Central memory CD8-positive, alpha-beta T cell (primary cell): ENCODE measurements around the gene ACLY.
"Not testable (repeated sequence)": the region's sequence is repeated elsewhere in the genome, so short reads cannot be mapped to it uniquely, and the experiment has no call there.

Source experiments
- ATAC-seq: fragments of 150-1000 bp; cut with Tn5 transposase; replicated peaks from 2 replicates; pipeline ENCODE4 v1.10.0; 2022; ENCODE audit warnings: mild to moderate bottlenecking, moderate FRiP score, moderate number of reproducible peaks; ENCODE audit not compliant: poor library complexity, severe bottlenecking; ENCODE audit errors: extremely low read depth
- DNase-seq, 2 donors: peaks; one replicate each; pipeline ENCODE4 v3.0.0; 2021; ENCODE audit warnings: low spot score in 2 of 2
- H3K27ac Mint-ChIP-seq: one replicate; pipeline ENCODE4 v1.8.0; 2022; ENCODE audit warnings: low read depth, mild to moderate bottlenecking, moderate library complexity, mixed read lengths
- H3K27me3 Mint-ChIP-seq: one replicate; pipeline ENCODE4 v1.8.0; 2022; ENCODE audit warnings: mixed read lengths
- H3K36me3 Mint-ChIP-seq: one replicate; pipeline ENCODE4 v1.8.0; 2022; ENCODE audit warnings: mild to moderate bottlenecking, moderate library complexity, mixed read lengths; ENCODE audit not compliant: insufficient read depth
- H3K4me1 Mint-ChIP-seq: one replicate; pipeline ENCODE4 v1.8.0; 2022; ENCODE audit warnings: mixed read lengths
- H3K4me3 Mint-ChIP-seq: one replicate; pipeline ENCODE4 v1.8.0; 2022; ENCODE audit warnings: mild to moderate bottlenecking, moderate library complexity, mixed read lengths
- H3K9me3 Mint-ChIP-seq: one replicate; pipeline ENCODE4 v1.8.0; 2022; ENCODE audit warnings: mixed read lengths

ACLY gene

DNA sequence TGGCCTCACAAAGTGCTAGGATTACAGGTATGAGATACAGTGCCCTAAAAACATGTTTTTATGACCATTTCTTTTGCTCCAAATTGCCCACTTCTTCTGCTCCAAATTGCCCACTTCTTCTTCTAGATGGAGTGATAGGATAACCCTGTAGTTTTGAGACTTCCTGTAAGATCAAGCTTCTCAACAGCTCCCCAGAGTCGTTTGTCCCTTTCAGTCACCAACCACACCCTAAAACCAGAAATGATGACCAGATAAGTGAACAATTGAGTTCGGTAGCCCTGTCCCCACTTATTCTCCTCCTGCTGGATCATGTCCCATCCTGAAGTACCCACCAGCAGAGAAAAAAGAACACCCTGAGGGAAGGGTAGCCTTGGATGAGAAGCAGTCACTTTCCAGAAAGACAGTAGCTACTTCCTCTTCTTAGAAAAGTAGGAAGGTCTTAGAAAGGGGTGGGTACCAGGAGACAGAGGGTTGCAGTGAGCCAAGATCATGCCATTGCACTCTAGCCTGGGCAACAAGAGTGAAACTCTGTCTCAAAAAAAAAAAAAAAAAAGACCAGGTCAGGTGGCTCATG is 14.2 kb upstream of the ACLY start:
- DNase-seq: no peak
- Mint-ChIP-seq H3K9me3 (no peaks in the 10 kb centered on the region), H3K27ac (peak overlapping the region; percentile 44), H3K36me3 (peaks cover 12% of the 10 kb centered on the region), H3K27me3 (no peaks in the 10 kb centered on the region), H3K4me3 (no peak overlapping the region), H3K4me1 (peaks cover 20% of the 10 kb centered on the region)
- no peak for ATAC-seq

DNA sequence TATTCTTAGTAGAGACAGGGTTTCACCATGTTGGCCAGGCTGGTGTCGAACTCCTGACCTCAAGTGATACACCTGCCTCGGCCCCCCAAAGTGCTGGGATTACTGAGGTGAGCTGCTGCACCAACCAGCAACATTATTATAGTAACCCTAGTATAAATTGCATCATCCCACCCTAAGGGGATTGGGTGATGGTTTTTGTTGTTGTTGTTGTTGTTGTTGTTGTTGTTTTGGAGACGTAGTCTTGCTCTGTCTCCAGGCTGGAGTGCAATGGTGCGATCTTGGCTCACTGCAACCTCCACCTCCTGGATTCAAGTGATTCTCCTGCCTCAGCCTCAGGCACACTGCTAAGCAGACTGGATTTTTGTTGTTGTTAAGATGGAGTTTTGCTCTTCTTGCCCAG is 13.0 kb upstream of the ACLY start:
- Mint-ChIP-seq H3K27ac (peak overlapping the region; percentile 95), H3K4me3 (peak overlapping the region; percentile 27), H3K4me1 (peaks cover 20% of the 10 kb centered on the region), H3K36me3 (peaks cover 12% of the 10 kb centered on the region)
- not testable (repeated sequence) for H3K9me3 Mint-ChIP-seq, DNase-seq, ATAC-seq, H3K27me3 Mint-ChIP-seq

DNA sequence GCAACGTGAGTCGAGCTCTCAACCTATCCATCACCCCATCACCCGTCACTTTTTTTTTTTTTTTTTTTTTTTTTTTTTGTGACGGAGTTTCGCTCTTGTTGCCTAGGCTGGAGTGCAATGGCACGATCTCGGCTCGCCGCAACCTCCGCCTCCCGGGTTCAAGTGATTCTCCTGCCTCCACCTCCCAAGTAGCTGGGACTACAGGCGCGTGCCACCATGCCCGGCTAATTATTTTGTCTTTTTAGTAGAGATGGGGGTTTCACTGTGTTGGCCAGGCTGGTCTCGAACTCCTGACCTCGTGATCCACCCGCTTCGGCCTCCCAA is 12.0 kb upstream of the ACLY start:
- H3K27me3 Mint-ChIP-seq, DNase-seq, H3K9me3 Mint-ChIP-seq: not testable (repeated sequence)
- peaks cover 12% of the 10 kb centered on the region for H3K36me3 Mint-ChIP-seq
- peaks cover 20% of the 10 kb centered on the region for H3K4me1 Mint-ChIP-seq
- ATAC-seq: peak; percentile 54
- H3K4me3 Mint-ChIP-seq: peak overlapping the region; percentile 88
- H3K27ac Mint-ChIP-seq: peak overlapping the region; percentile 95

DNA sequence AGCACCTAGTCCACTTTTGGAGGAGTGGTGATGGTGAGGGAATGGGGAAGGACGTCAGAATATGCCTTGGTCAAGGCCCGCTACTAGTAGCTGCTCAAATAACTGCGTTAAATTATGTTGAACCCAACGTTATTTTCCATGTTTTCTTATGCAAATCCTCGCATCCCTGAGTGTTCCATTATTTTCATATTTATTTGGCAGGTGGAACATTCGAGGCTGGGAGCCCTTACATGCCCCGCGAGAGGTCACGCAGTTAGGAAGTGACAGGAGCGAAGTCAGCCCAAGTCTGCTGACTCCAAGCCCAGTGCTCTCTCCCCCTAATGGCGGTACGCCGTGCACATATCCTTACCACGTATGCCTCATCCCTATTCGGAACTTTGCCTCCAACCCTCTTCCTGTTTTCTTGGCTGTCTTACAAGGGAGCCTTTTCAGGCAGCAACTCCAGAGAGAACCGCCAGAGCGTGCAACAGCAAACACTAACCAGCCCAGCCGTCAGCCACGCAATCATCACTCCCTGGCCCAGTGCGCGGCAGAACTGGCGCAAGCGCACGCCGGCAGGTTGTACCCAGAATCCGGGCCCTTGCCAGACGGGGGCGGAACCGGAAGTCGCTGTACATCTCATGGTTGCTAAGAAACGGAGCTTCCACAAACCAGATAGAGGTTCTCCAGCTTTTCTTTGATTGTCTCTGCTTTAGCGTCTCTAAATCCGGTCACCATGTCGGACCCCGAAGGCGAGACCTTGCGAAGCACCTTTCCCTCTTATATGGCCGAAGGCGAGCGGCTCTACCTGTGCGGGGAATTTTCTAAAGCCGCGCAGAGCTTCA is 11.5 kb upstream of the ACLY start, which contains the start of gene ODAD4:
ODAD4 (plus strand) TSS at position 609 of the 824 bp plus-strand sequence; CDS start at position 716, 107 bp downstream.
- H3K9me3 Mint-ChIP-seq: no peaks in the 10 kb centered on the region
- H3K27ac Mint-ChIP-seq: peak within 1 kb of the TSS; percentile 95
- DNase-seq (peak; percentile 91 to 95), ATAC-seq (peak; percentile 98)
- peaks cover 20% of the 10 kb centered on the region for H3K4me1 Mint-ChIP-seq
- H3K4me3 Mint-ChIP-seq: peak within 1 kb of the TSS; percentile 88
- H3K27me3 Mint-ChIP-seq: no peaks in the 10 kb centered on the region
- peaks cover 12% of the 10 kb centered on the region for H3K36me3 Mint-ChIP-seq

DNA sequence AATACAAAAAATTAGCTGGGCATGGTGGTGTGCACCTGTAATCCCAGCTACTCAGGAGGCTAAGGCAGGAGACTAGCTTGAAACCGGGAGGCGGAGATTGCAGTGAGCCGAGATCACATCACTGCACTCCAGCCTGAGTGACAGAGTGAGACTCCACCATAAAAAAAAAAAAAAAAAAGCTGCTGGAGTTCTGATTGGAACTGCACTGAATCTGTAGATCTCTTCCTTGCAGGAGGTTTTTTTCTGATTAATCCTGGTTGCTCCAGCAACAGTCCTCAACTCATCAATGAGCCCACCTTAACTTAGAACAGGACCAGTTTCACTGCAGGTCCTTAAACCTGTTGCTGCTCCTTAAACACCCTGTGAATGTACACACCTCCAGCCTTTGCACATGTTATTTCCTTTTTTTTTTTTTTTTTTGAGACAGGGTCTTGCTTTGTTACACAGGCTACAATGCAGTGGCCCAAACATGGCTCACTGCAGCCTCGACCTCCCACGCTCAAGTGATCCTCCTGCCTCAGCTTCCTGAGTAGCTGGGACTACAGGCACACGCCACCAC is 10.0 kb upstream of the ACLY start:
- DNase-seq (no peak), ATAC-seq (no peak)
- Mint-ChIP-seq H3K36me3 (peaks cover 12% of the 10 kb centered on the region), H3K27me3 (no peaks in the 10 kb centered on the region), H3K4me1 (peaks cover 20% of the 10 kb centered on the region), H3K27ac (peak overlapping the region; percentile 95), H3K9me3 (no peaks in the 10 kb centered on the region), H3K4me3 (no peak overlapping the region)

DNA sequence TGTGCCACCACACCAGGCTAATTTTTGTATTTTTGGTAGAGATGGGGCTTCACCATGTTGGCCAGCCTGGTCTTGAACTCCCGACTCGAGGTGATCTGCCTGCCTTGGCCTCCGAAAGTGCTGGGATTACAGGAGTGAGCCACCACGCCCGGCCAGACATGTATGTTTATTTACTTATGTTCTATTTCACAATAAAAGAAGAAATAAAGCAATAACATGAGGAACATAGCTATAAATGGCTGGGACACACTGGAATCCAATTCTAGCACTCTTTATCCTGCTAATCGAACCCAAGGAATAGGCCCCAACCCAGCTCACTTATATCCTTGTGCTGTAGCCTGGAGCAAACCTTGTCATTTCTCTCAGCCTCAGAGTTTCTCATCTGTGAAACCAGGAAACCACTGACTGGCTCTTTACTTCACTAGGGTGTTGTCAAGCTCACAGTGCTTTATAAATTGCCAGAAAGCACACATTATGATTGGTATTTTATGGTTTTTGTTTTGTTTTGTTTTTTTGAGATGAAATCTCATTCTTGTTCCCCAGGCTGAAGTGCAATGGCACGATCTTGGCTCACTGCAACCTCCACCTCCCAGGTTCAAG is 7.3 kb upstream of the ACLY start:
- Mint-ChIP-seq H3K9me3 (no peaks in the 10 kb centered on the region), H3K27ac (no peak overlapping the region), H3K4me1 (peaks cover 14% of the 10 kb centered on the region), H3K36me3 (peaks cover 8% of the 10 kb centered on the region), H3K4me3 (no peak overlapping the region), H3K27me3 (no peaks in the 10 kb centered on the region)
- no peak for ATAC-seq
- DNase-seq: no peak

DNA sequence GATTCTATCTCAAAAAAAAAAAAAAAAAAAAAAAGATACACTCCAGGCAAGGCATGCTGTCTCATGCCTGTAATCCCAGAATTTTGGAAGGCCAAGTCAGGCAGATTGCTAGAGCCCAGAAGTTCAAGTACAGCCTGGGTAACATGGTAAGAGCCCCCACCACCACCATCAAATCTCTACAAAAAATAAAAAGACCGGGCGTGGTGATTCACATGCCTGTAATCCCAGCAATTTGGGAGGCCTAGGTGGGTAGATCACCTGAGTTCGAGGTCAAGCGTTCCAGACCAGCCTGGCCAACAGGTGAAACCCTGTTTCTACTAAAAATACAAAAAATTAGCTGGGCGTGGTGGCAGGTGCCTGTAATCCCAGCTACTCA is 1.8 kb upstream of the ACLY start:
- H3K27ac Mint-ChIP-seq: no peak overlapping the region
- peaks cover 1% of the 10 kb centered on the region for H3K36me3 Mint-ChIP-seq
- no peaks in the 10 kb centered on the region for H3K27me3 Mint-ChIP-seq
- H3K9me3 Mint-ChIP-seq: no peaks in the 10 kb centered on the region
- no peak overlapping the region for H3K4me3 Mint-ChIP-seq
- DNase-seq: no peak
- no peak for ATAC-seq
- peaks cover 17% of the 10 kb centered on the region for H3K4me1 Mint-ChIP-seq

DNA sequence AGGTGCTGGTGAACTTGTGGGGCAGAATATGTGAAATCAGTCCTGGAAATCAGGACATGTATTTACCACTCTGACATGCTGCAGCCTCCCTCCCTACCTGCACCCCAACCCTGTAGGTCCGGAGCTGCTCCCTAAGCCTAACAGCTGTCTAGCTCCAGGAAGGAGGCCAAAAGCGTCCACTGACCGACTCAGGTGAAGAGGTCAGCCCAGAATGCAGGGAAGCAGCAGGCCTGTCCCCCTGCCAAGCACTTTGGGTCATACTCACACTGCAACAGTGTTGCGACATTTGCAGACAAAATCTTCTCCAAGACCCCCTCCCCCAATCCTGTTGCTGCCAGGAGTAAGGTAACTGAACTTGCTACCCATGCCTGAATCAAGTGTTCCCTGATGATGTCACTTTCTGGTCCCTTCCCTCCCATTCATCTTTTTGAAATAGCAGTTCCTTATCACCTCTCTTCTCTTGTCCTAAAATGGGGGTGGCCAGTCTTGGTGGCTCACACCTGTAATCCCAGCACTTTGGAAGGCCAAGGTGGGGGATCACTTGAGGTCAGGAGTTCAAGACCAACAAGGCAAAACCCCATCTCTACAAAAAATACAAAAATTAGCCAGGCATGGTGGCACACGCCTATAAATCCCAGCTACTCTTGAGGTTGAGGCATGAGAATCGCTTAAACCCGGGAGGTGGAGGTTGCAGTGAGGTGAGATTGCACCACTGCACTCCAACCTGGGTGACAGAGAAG is 1.3 kb upstream of the ACLY start:
- no peak for DNase-seq
- Mint-ChIP-seq H3K4me1 (peaks cover 21% of the 10 kb centered on the region), H3K27ac (no peak overlapping the region), H3K4me3 (peak overlapping the region; percentile 60), H3K36me3 (peaks cover 3% of the 10 kb centered on the region), H3K27me3 (no peaks in the 10 kb centered on the region), H3K9me3 (no peaks in the 10 kb centered on the region)
- ATAC-seq: no peak

DNA sequence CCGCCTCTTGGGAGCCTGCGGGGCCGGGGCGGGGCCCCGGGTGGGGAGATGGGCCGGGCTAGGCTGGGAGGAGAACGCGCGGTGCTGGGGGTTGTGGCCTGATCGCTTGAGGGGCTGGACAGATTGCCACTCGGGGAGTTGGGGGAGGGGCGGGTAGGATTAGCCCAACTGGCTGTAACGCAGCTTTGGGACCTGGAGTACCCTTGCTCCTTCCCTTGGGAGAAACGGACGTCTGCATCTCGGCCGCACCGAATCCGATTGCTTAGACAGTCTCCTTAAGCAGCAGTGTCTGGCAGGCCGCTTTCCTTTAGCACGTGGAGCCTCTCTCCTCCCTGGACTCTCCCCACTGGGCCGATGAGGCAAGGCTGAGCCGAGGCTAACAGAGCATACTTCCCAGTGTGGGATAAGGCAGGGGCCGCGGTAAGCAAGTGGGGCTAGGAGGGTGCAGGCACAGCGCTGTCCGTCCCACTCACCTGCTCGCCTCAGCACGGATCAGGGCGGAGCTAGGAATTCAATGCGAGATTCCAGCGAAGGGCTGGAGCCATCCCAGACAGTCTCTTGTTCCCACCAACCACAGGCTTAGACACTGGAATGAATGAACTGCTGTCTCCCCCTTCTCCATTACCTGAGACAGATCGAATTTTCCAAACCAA is 540 bp upstream of the ACLY start:
- H3K27ac Mint-ChIP-seq: peak overlapping the region; percentile 78
- no peaks in the 10 kb centered on the region for H3K9me3 Mint-ChIP-seq
- H3K27me3 Mint-ChIP-seq: no peaks in the 10 kb centered on the region
- no peak for ATAC-seq
- H3K4me1 Mint-ChIP-seq: peaks cover 28% of the 10 kb centered on the region
- DNase-seq: peak in 1 of 2 donors; percentile 11
- peaks cover 6% of the 10 kb centered on the region for H3K36me3 Mint-ChIP-seq
- H3K4me3 Mint-ChIP-seq: peak overlapping the region; percentile 92

DNA sequence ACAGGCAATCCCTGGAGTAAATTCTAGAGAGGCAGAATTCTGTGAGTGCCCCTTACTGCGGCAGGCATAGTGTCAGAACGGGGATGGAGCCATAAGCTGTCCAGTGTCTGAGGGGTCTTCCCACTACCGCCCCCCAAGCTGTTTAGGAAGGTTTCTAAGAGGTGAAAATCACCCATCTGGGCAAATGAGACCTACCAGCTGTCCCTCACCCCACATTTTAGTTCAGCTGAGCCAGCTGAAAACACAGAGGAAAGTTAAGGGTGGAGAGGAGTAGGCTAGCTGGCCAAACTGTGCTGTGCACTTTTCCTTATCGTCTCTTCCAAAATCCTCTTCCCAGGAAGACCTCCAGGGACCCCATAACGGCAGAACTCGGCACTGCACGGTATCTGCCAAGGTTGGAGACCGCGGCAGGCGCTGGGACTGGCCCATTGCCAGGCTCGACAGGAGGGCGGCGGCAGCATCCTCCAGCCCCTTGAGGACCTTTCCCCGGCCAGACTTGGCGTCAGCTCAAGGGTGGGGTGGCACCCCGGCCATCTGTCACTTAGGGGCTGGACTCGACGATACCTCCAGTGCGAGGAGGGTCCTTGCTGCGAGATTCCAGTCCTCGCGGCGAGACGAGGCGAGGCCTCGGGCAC is 955 bp downstream of the ACLY start:
- Mint-ChIP-seq H3K27me3 (no peaks in the 10 kb centered on the region), H3K4me3 (peak overlapping the region; percentile 92), H3K4me1 (peaks cover 36% of the 10 kb centered on the region), H3K27ac (peak overlapping the region; percentile 78), H3K36me3 (peaks cover 9% of the 10 kb centered on the region), H3K9me3 (no peaks in the 10 kb centered on the region)
- no peak for ATAC-seq
- DNase-seq: peak; percentile 30 to 33

DNA sequence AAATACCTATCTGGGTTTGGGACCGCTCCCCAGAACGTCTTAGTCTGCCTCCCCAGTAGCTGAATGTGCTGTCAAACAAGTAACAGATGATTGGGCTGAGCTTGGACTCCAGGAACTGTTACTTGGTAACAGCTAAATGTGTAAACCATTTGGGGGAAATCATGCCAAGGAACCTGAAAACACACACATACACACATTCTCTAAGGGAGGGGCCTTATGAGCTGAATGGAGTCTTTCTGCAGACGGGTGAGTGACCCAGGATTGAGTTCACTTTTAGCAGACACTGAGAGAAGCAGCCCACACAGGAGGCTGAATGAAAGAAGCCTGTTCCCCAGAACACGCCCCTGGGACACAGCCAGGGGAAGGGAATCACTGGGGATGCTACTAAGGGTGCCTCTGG is 1.6 kb downstream of the ACLY start:
- ATAC-seq (no peak), DNase-seq (no peak)
- Mint-ChIP-seq H3K27ac (peak overlapping the region; percentile 78), H3K9me3 (no peaks in the 10 kb centered on the region), H3K36me3 (peaks cover 14% of the 10 kb centered on the region), H3K27me3 (no peaks in the 10 kb centered on the region), H3K4me1 (peaks cover 40% of the 10 kb centered on the region), H3K4me3 (peak overlapping the region; percentile 92)
